ENCODE measurements around the gene CPN1. TPM values are rescaled to one million over a fixed set of nuclear protein-coding genes. Genes with fewer than 3 reads are reported as not detected.
A peak's percentile ranks its signal among the peaks of the same experiment; 100 is the strongest.

The CPN1 gene
- total RNA-seq, 1 experiment from 2014 or later: 0.12 TPM

DNA sequence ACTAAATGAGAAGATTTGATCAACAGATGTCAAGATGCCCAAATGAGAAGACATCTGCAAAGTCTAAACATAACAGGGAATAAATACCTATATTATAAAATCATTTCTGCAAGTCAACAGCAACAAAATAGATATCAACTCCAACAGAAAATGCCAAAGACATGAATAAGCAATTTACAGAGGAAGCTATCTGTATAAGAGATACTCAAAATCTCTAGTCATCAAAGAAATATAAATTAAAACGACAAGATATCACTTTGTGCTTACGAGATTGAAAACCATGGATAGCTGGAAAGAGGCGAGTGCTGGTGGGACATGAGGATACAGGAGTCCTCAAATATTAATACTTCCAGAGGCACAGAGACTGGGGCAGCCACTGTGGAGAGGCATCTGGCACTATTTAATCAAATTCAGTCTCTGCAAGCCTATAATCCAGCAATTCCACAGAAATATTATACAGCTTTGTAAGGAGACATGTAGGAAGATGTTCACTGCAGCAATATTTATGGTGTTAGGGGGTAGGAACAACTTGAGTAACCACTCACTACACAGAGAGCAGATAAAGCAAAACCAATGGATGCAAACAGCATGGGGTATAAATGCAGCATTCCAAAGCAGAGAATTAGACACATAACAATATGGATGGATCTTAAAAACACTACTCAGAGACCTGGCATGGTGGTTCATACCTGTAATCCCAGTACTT lies 76.7 kb downstream of the CPN1 start (continued):
- TF ChIP-seq, protein P1, sequence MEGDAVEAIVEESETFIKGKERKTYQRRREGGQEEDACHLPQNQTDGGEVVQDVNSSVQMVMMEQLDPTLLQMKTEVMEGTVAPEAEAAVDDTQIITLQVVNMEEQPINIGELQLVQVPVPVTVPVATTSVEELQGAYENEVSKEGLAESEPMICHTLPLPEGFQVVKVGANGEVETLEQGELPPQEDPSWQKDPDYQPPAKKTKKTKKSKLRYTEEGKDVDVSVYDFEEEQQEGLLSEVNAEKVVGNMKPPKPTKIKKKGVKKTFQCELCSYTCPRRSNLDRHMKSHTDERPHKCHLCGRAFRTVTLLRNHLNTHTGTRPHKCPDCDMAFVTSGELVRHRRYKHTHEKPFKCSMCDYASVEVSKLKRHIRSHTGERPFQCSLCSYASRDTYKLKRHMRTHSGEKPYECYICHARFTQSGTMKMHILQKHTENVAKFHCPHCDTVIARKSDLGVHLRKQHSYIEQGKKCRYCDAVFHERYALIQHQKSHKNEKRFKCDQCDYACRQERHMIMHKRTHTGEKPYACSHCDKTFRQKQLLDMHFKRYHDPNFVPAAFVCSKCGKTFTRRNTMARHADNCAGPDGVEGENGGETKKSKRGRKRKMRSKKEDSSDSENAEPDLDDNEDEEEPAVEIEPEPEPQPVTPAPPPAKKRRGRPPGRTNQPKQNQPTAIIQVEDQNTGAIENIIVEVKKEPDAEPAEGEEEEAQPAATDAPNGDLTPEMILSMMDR (IDR thresholded peaks at IDR 0.05 in 2 of 3, conservative IDR thresholded peaks at IDR 0.05 in 1 of 3; ENCODE audit: borderline replicate concordance in 1 of 3, insufficient read depth in 1 of 3, low read depth in 2 of 3, low read length in 2 of 3): no peak
- no peak for TF ChIP-seq CBX3 (IDR thresholded peaks at IDR 0.05; ENCODE audit: low read depth)
- TF ChIP-seq TCF7L2 (IDR thresholded peaks at IDR 0.05; ENCODE audit: borderline replicate concordance, extremely low read depth, insufficient read depth, insufficient read length): no peak

DNA sequence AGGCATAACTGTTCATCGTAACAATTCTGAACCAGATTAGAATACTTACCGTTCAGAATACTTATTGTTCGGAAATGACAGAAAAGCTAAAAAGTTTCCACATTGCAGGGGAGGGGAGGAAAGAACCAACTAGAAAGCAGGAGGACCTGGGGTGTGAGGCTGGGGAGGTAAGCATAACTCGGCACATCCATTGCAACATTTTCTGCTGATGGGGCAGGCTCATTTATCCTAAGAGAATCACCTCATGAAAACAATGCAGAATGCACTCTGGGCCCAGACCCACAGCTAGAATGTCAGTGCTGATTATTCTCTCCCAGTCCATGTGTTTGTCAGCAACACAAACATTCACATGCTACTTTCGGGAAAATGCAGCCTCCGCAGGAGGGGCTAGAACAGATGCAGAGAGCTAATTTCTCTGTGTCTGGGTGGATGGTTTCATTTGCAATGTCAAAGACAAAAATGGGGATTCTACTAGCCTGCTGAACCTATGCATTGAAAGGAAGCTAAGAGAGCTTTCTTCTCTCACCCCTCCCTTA lies 81.5 kb downstream of the CPN1 start:
- Histone ChIP-seq H3K9ac (ENCODE audit: low read length) (no peak overlapping the region), H3K9me2 (ENCODE audit: insufficient read depth) (no peaks in the 10 kb centered on the region), H3K79me2 (ENCODE audit: insufficient read depth, low read length) (peaks cover 100% of the 10 kb centered on the region), H3K9me3 (ENCODE audit: control insufficient read depth in 1 of 2, insufficient read depth in 1 of 2, low read depth in 1 of 2, low read length in 2 of 2) (no peaks in the 10 kb centered on the region), H3K36me3 (ENCODE audit: control insufficient read depth in 1 of 2, insufficient read depth in 2 of 2, low read length in 2 of 2) (peaks cover 0 to 21% of the 10 kb centered on the region in 2 experiments; a peak in 1 of 4 replicates), H4K20me1 (ENCODE audit: insufficient read depth) (peaks cover 12% of the 10 kb centered on the region; the same call in 1 of the 2 replicates), H3K4me3 (replicated peaks in 1 of 2; ENCODE audit: low read depth in 1 of 2, low read length in 2 of 2) (no peak overlapping the region), H3K27me3 (ENCODE audit: insufficient read depth, low read length) (no peaks in the 10 kb centered on the region), H3K4me2 (ENCODE audit: low read length) (no peak overlapping the region), H3K4me1 (ENCODE audit: control insufficient read depth in 1 of 2, insufficient read depth in 2 of 2, low read length in 2 of 2) (peaks cover 62 to 82% of the 10 kb centered on the region in 2 experiments), H2AFZ (ENCODE audit: low read depth, low read length, poor library complexity, severe bottlenecking) (no peak overlapping the region), H3K27ac (ENCODE audit: low read depth, low read length) (no peak overlapping the region)
- DNase-seq (ENCODE audit: low read depth, low spot score) (no peak), ATAC-seq (no peak)
- TSS peak; percentile 4 for BruUV-seq (replicated peaks)
- RAD21 ChIA-PET (ENCODE audit: low non-redundant PET in 1 of 2, low total read pairs in 2 of 2, uncharacterized antibody in 2 of 2, unreplicated experiment in 2 of 2): no interaction called here
- TF ChIP-seq FOSL1 (IDR thresholded peaks at IDR 0.05; ENCODE audit: low read depth) (no peak), EGR1 (IDR thresholded peaks at IDR 0.05; ENCODE audit: low read depth) (no peak), RAD21 (IDR thresholded peaks at IDR 0.05; ENCODE audit: low read depth) (no peak), EZH2phosphoT487 (IDR thresholded peaks at IDR 0.05; ENCODE audit: borderline replicate concordance) (no peak), TCF7L2 (IDR thresholded peaks at IDR 0.05; ENCODE audit: borderline replicate concordance, extremely low read depth, insufficient read depth, insufficient read length) (no peak), ZFX (IDR thresholded peaks at IDR 0.05) (no peak), CEBPB (IDR thresholded peaks at IDR 0.05; ENCODE audit: low read depth) (no peak)
- TF ChIP-seq, protein P2, sequence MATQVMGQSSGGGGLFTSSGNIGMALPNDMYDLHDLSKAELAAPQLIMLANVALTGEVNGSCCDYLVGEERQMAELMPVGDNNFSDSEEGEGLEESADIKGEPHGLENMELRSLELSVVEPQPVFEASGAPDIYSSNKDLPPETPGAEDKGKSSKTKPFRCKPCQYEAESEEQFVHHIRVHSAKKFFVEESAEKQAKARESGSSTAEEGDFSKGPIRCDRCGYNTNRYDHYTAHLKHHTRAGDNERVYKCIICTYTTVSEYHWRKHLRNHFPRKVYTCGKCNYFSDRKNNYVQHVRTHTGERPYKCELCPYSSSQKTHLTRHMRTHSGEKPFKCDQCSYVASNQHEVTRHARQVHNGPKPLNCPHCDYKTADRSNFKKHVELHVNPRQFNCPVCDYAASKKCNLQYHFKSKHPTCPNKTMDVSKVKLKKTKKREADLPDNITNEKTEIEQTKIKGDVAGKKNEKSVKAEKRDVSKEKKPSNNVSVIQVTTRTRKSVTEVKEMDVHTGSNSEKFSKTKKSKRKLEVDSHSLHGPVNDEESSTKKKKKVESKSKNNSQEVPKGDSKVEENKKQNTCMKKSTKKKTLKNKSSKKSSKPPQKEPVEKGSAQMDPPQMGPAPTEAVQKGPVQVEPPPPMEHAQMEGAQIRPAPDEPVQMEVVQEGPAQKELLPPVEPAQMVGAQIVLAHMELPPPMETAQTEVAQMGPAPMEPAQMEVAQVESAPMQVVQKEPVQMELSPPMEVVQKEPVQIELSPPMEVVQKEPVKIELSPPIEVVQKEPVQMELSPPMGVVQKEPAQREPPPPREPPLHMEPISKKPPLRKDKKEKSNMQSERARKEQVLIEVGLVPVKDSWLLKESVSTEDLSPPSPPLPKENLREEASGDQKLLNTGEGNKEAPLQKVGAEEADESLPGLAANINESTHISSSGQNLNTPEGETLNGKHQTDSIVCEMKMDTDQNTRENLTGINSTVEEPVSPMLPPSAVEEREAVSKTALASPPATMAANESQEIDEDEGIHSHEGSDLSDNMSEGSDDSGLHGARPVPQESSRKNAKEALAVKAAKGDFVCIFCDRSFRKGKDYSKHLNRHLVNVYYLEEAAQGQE (IDR thresholded peaks at IDR 0.05; ENCODE audit: low read depth): no peak
- CTCF ChIA-PET: interaction anchor here (1.0 to 1.9 kb wide), 3 partner anchors 9 to 45 kb away, joined by 3 to 5 read pairs (median 3); partner anchors contain the start of gene DNMBP
- intact Hi-C loops (cut with micrococcal nuclease): no loop called here
- POLR2A ChIA-PET: no interaction called here
